NT2/D1 (cell line): ENCODE data around the gene SV2C.

ENCODE experiments used
- DNase-seq: peaks from one replicate; pipeline ENCODE4 v3.0.0-alpha.2; 2011; ENCODE audit warnings: low read depth, low spot score
- H3K27me3 ChIP-seq: 2 replicates; pipeline ENCODE4 v1.6.0; 2011; ENCODE audit warnings: mild to moderate bottlenecking; ENCODE audit not compliant: insufficient read length, insufficient read depth
- H3K36me3 ChIP-seq: 2 replicates; pipeline ENCODE4 v1.6.1; 2011; ENCODE audit warnings: mild to moderate bottlenecking, low read length, mixed read lengths; ENCODE audit not compliant: insufficient read depth, insufficient read length
- H3K4me1 ChIP-seq: 2 replicates; pipeline ENCODE4 v1.5.1; 2011; ENCODE audit not compliant: insufficient read depth, insufficient read length
- H3K4me3 ChIP-seq: 2 replicates; pipeline ENCODE4 v1.5.1; 2011; ENCODE audit warnings: low read depth; ENCODE audit not compliant: insufficient read length
- H3K9ac ChIP-seq: 2 replicates; pipeline ENCODE4 v1.6.0; 2011; ENCODE audit warnings: low read depth; ENCODE audit not compliant: insufficient read length
- H3K9me3 ChIP-seq: 2 replicates; pipeline ENCODE4 v1.5.1; 2011; ENCODE audit warnings: mild to moderate bottlenecking, low read length; ENCODE audit not compliant: insufficient read depth
- SUZ12 ChIP-seq: IDR thresholded peaks from 2 replicates; pipeline ENCODE4 v1.6.1; 2011; ENCODE audit not compliant: insufficient read length, insufficient read depth; ENCODE audit errors: extremely low read depth
- YY1 ChIP-seq: IDR thresholded peaks from 2 replicates; pipeline ENCODE4 v1.6.1; 2011; ENCODE audit not compliant: insufficient read length, insufficient read depth
- ZNF274 ChIP-seq: IDR thresholded peaks from 2 replicates; pipeline ENCODE4 v1.6.1; 2011; ENCODE audit warnings: mild to moderate bottlenecking, low read depth, low read length

The SV2C gene

DNA sequence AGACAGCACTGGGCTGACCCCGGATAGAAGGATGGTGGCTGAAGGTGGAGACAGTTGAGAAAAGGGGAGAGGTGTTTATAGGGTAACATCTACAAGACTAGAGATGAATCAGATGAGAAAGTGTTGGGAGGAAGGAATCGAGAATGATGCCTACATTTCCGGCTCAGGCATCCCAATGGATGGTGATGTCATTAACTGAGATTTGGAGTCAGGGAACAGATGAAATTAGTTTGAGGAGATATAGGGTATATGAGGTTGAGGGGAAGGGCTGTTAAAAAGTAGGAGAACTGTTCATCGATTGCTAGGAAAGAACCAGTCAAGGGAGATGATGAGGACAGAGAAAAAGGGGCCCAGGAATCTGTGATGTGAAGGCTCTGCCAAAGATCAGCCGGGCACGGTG lies 295.2 kb downstream of the SV2C start:
- H3K27me3 ChIP-seq, result no peaks in the 10 kb centered on the region
- H3K9me3 ChIP-seq, result no peaks in the 10 kb centered on the region
- TF ChIP-seq YY1, result no peak
- TF ChIP-seq SUZ12, result no peak
- no peak for TF ChIP-seq ZNF274
- H3K36me3 ChIP-seq, result no peaks in the 10 kb centered on the region
- no peaks in the 10 kb centered on the region for H3K4me1 ChIP-seq
- no peak overlapping the region for H3K4me3 ChIP-seq
- H3K9ac ChIP-seq, result no peak overlapping the region
- DNase-seq, result no peak

DNA sequence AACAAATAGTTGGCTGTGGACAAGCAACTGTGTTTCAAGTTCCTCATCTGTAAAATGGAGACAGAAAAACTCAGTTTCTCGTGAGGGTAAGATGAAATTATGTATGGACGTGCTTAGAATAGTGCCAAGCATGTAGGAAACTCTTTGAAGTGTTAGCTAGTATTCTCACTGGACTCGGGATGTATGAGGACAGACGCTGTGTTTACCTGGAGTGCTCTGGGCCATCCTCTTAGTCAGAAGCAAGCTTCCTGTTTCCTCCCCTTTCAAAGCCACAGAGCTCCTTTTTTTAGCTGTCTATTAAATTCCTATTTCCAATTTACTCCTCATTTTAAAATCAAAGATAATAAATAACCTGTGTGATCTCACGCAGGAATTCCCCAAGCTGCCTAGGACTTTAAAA lies 296.1 kb downstream of the SV2C start:
- Histone ChIP-seq H3K27me3 (no peaks in the 10 kb centered on the region), H3K4me1 (no peaks in the 10 kb centered on the region), H3K9me3 (no peaks in the 10 kb centered on the region), H3K4me3 (no peak overlapping the region), H3K9ac (no peak overlapping the region), H3K36me3 (no peaks in the 10 kb centered on the region)
- TF ChIP-seq YY1, result no peak
- TF ChIP-seq SUZ12, result no peak
- no peak for TF ChIP-seq ZNF274
- no peak for DNase-seq

DNA sequence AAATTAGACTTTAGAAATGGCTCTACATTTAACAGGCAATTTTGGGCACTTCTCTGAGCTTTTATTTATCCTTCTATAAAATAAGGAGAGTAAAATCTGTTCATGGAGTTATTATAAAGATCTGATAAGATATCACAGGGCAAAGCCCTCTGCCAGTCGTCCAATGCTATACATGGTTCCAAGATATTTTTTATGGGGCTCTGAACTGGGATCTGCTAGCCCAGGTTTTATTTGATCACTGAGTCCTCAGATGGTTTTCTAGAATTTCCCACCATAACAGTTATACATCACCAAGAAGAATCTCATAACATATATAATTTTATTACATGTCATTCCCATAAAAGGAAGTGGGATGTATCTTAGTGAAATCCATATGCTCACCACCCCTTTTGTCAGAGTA lies 296.7 kb downstream of the SV2C start:
- Histone ChIP-seq H3K9ac (no peak overlapping the region), H3K36me3 (no peaks in the 10 kb centered on the region), H3K9me3 (no peaks in the 10 kb centered on the region), H3K27me3 (no peaks in the 10 kb centered on the region), H3K4me1 (no peaks in the 10 kb centered on the region), H3K4me3 (no peak overlapping the region)
- TF ChIP-seq YY1 (no peak), SUZ12 (no peak), ZNF274 (no peak)
- no peak for DNase-seq

DNA sequence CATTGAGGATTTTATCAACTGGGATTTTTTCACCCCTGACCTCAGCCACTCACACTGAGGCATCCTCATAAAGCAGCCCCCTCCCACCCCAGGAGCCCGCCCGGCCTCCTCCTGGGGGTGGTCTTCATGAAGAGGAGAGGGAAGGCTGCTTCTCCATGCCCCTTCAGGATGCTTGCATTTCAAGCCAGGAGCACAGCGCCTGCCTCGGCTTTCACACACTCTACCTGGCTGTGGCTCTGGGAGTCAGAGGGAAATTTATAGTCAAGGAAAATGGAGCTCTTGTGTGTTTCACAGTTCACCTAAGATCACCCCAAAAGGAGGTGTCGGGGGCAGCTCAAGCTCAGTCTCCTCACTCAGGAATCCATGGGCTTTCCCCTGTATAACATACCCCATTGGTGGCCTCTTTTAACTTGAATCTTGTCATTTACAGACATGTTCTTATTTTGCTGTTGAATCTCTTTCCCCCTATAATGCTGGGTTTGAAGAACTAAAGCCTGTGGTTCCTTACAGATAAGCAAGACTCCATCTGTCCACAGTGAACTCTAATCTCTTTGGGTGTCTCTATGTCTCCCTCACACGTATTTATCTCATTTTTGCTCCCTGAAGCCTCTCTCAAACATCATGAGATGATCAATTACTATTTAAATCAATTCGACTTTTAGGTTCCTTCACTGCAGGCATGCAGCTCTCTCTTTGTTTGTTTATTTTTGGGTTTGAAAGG lies 297.3 kb downstream of the SV2C start:
- TF ChIP-seq YY1 (no peak), ZNF274 (no peak), SUZ12 (no peak)
- Histone ChIP-seq H3K9me3 (no peaks in the 10 kb centered on the region), H3K27me3 (no peaks in the 10 kb centered on the region), H3K9ac (no peak overlapping the region), H3K4me1 (no peaks in the 10 kb centered on the region), H3K36me3 (no peaks in the 10 kb centered on the region), H3K4me3 (no peak overlapping the region)
- no peak for DNase-seq

DNA sequence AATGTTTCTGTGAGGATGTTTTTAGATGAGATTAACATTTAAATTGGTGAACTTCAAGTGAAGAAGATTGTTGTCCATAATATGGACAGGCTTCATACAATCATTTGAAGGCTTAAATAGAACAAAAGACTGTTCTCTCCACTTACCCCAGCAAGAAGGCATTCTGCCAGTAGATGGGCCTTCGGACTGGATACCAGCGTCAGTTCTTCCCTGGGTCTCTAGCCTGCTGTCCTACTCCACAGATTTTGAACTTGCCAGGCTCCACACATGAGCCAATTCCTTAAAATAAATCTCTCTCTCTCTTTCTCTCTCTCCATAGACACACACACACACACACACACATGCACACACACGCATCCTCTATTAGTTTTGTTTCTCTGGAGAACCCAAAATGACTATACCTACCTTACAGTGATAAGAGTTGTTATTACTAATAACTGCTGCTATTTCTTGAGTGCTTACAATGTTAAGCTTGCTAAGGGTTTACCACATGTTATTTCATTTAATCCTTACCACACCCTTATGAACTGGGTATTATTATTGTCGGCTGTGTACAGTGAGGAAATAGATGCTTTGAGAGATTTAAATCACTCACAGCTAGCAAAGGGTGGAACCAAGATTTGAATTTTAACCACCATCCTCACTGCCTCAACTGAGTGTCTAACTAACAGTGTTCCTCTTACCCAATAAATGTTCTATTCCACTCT lies 300.1 kb downstream of the SV2C start:
- no peaks in the 10 kb centered on the region for H3K9me3 ChIP-seq
- no peaks in the 10 kb centered on the region for H3K36me3 ChIP-seq
- no peak overlapping the region for H3K4me3 ChIP-seq
- H3K9ac ChIP-seq, result no peak overlapping the region
- DNase-seq, result no peak
- no peaks in the 10 kb centered on the region for H3K27me3 ChIP-seq
- TF ChIP-seq ZNF274 (no peak), SUZ12 (no peak), YY1 (no peak)
- peaks cover 5% of the 10 kb centered on the region for H3K4me1 ChIP-seq

DNA sequence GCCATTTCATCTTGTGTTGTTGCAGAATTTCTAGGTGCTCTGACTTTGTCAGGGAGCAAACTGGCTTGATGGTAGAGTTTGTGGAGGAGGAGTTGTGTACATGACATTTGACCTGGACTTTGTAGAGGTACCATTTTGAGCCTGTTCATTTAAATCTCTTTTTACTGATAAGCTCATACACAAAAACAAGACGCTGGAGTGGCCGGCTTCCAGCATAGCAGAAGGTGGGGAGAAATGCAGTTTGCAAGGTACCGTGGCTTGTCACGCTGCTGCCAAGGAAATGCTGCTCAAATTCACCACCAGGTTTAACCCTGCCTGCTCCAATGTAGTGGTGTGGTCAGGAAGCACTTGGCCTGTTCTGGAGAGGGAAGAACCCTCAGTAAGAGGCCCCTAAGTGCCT lies 301.0 kb downstream of the SV2C start:
- no peak overlapping the region for H3K4me3 ChIP-seq
- no peaks in the 10 kb centered on the region for H3K27me3 ChIP-seq
- no peak overlapping the region for H3K9ac ChIP-seq
- H3K36me3 ChIP-seq, result no peaks in the 10 kb centered on the region
- DNase-seq, result no peak
- H3K9me3 ChIP-seq, result no peaks in the 10 kb centered on the region
- TF ChIP-seq ZNF274 (no peak), SUZ12 (no peak), YY1 (no peak)
- peaks cover 5% of the 10 kb centered on the region for H3K4me1 ChIP-seq

DNA sequence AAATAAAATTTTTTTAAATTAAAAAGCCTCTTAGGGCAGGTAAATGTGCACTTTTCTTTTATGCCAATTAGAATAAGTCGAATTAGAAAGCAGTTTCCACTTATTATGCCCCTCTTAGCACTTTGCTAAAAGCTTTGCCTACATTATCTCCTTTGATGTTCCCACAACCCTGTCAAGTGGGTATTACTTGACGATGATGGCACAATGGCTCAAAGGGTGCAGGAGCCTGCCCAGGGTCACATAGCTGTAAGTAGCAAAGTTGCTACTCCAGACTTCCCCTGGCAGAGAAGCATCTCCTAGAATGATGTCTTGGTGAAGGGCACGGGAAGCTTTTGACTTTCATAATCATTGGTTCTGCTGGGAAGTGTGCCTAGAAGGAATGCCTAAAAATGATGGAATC lies 301.5 kb downstream of the SV2C start:
- Histone ChIP-seq H3K36me3 (no peaks in the 10 kb centered on the region), H3K4me3 (no peak overlapping the region), H3K27me3 (no peaks in the 10 kb centered on the region), H3K4me1 (peaks cover 5% of the 10 kb centered on the region), H3K9me3 (no peaks in the 10 kb centered on the region), H3K9ac (no peak overlapping the region)
- TF ChIP-seq YY1 (no peak), ZNF274 (no peak), SUZ12 (no peak)
- no peak for DNase-seq
